HEK293T (cell line): ENCODE data around the gene VAT1L.

Experiments used
- ARNT ChIP-seq: fragments of 450-650 bp; IDR thresholded peaks from 2 replicates; pipeline ENCODE4 v1.6.1; 2017; ENCODE audit warnings: mild to moderate bottlenecking
- BHLHE40 ChIP-seq: fragments of 450-650 bp; IDR thresholded peaks from 2 replicates; pipeline ENCODE4 v1.6.1; 2016; ENCODE audit warnings: mild to moderate bottlenecking, moderate library complexity, borderline replicate concordance

DNA sequence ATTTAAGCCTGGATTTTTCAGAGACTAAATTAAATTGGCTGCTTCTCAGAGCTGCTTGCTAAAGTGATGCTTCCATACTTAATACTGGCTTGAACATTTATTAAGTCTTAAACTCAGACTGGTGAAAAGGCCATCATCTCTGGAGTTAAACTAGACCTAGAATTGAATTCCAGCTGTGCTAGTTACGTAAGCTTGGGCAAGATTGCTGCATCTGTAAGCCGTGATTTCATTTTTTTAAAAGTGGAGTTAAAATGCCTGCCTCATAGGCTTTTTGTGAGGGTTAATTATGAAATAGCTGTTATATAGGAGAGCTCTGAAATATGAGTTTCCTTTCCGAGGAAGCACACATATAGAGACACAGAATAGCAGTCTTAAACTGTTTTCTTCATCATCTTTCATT, 84.7 kb downstream of the VAT1L start:
- TF ChIP-seq BHLHE40 (no peak), ARNT (no peak)
